Chondrocyte (in vitro differentiated cells): ENCODE measurements around the gene MFSD6. TPM values are rescaled to one million over a fixed set of nuclear protein-coding genes. Genes with fewer than 3 reads are reported as not detected.

Experiments used
- DNase-seq: peaks from one replicate; pipeline ENCODE4 v3.0.0; 2021; ENCODE audit warnings: mixed read lengths, low spot score
- H3K27ac Mint-ChIP-seq: one replicate; pipeline ENCODE4 v1.8.0; 2021; ENCODE audit warnings: mild to moderate bottlenecking, moderate library complexity, mixed read lengths; ENCODE audit not compliant: unreplicated experiment
- H3K27me3 Mint-ChIP-seq: 2 replicates; pipeline ENCODE4 v1.8.0; 2021; ENCODE audit warnings: low read depth, mixed read lengths
- H3K36me3 Mint-ChIP-seq: 2 replicates; pipeline ENCODE4 v1.8.0; 2021; ENCODE audit warnings: low read depth, mixed read lengths
- H3K4me1 Mint-ChIP-seq: 2 replicates; pipeline ENCODE4 v1.8.0; 2021; ENCODE audit warnings: low read depth, mild to moderate bottlenecking, mixed read lengths
- H3K4me3 Mint-ChIP-seq: one replicate; pipeline ENCODE4 v1.8.0; 2021; ENCODE audit warnings: mild to moderate bottlenecking, moderate library complexity, mixed read lengths; ENCODE audit not compliant: unreplicated experiment
- H3K9me3 Mint-ChIP-seq: 2 replicates; pipeline ENCODE4 v1.8.0; 2021; ENCODE audit warnings: low read depth, mixed read lengths
- total RNA-seq: library from RNA; stranded (reverse); gene quantifications from 3 replicates; pipeline ENCODE4 v1.2.1, GENCODE V29; 2021
- TF ChIP-seq, protein P1 (sequence below): fragments of 200-600 bp; sonication (generic); IDR thresholded peaks from 2 replicates; pipeline ENCODE4 v1.5.0; 2021; ENCODE audit warnings: antibody characterized with exemption, mild to moderate bottlenecking, moderate library complexity

Gene MFSD6
- total RNA-seq, 1 donor from 2014 or later, result 8.4 TPM

DNA sequence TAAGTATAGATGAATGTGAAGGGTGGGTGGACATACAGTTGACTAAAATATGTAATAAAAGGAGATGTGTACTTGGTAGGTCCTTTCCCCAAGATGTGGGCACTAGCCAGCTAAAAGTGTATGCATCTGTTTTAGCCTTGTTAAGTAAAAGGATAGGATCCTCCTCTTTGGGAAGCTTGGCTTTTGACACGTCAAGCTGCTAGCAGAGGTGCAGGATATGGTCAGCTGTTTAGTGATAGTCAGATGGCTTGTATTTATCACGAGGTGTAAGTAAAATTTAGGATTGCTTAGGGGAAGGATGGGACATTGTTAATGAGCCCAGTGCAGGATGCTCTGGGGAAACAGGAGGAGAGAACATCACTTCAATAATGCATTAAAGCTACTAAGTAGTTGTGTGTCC is 1.5 kb downstream of the MFSD6 start:
- peak overlapping the region; percentile 63 for H3K4me3 Mint-ChIP-seq
- no peaks in the 10 kb centered on the region for H3K27me3 Mint-ChIP-seq
- H3K4me1 Mint-ChIP-seq, result peaks cover 4% of the 10 kb centered on the region
- H3K27ac Mint-ChIP-seq, result no peak overlapping the region
- H3K36me3 Mint-ChIP-seq, result no peaks in the 10 kb centered on the region
- DNase-seq, result no peak
- TF ChIP-seq, protein P1, sequence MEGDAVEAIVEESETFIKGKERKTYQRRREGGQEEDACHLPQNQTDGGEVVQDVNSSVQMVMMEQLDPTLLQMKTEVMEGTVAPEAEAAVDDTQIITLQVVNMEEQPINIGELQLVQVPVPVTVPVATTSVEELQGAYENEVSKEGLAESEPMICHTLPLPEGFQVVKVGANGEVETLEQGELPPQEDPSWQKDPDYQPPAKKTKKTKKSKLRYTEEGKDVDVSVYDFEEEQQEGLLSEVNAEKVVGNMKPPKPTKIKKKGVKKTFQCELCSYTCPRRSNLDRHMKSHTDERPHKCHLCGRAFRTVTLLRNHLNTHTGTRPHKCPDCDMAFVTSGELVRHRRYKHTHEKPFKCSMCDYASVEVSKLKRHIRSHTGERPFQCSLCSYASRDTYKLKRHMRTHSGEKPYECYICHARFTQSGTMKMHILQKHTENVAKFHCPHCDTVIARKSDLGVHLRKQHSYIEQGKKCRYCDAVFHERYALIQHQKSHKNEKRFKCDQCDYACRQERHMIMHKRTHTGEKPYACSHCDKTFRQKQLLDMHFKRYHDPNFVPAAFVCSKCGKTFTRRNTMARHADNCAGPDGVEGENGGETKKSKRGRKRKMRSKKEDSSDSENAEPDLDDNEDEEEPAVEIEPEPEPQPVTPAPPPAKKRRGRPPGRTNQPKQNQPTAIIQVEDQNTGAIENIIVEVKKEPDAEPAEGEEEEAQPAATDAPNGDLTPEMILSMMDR, result no peak
- no peaks in the 10 kb centered on the region for H3K9me3 Mint-ChIP-seq

DNA sequence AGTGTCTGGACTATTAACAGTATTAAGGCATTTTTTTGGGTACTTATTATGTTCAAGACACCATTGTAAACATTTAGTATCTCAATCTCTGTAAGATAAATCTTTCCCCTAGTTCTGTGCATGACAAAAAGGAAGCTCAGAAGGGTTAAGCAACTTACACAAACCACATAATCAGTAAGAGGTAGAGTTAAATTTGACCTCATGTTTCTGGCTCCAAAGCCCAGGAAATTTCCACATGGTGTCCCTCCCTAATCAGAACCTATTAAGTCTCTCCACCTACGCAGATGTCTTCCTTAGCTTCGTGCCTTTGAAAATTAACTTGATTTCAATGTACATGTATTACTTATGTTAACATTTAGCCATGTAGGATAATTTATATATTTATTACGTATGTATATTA is 2.0 kb downstream of the MFSD6 start:
- Mint-ChIP-seq H3K27ac (no peak overlapping the region), H3K36me3 (no peaks in the 10 kb centered on the region), H3K4me1 (peaks cover 4% of the 10 kb centered on the region), H3K9me3 (no peaks in the 10 kb centered on the region), H3K27me3 (no peaks in the 10 kb centered on the region), H3K4me3 (no peak overlapping the region)
- TF ChIP-seq, protein P1, result no peak
- no peak for DNase-seq

DNA sequence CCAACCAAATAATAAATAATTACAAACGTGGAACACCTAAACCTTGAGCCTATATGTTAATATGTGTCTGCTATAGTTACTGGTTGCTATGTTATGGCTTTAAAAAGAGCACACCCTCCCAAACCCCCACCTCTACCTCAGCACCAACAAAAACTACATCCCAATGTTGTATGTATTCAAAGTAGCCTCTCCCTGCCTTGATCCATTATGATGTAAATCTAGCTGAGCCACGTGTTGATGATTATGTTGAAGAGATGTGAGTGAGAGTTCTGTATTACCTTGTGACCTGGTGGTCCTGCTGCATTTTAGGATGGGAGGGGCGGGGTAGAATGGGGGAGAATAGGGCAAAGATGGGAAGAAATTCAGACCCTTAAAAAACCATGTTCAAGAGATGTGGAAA is 4.8 kb downstream of the MFSD6 start:
- H3K27ac Mint-ChIP-seq, result no peak overlapping the region
- H3K4me1 Mint-ChIP-seq, result peaks cover 4% of the 10 kb centered on the region
- H3K9me3 Mint-ChIP-seq, result no peaks in the 10 kb centered on the region
- DNase-seq, result no peak
- TF ChIP-seq, protein P1, result no peak
- H3K27me3 Mint-ChIP-seq, result no peaks in the 10 kb centered on the region
- H3K36me3 Mint-ChIP-seq, result no peaks in the 10 kb centered on the region
- no peak overlapping the region for H3K4me3 Mint-ChIP-seq

DNA sequence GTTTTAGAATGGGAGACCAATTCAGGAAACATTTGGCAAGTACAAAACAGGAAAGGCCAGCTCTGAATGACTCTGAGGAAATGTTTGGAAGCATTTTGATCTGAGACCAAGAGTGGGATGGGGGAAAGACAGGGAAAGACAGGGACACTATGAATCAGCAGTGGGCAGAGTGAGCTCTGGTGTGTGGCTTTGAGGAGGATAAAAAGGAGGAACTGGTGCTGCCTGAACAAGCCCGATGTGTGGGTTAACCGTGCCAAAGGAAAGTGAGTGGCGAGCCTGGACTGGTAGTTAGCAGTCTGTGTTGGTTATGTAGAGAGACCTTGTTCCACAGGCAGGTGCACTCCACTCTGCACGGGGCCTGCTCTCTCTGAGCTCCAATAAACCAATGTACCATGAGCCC is 5.3 kb downstream of the MFSD6 start:
- Mint-ChIP-seq H3K4me3 (no peak overlapping the region), H3K27me3 (no peaks in the 10 kb centered on the region), H3K36me3 (no peaks in the 10 kb centered on the region), H3K27ac (no peak overlapping the region), H3K4me1 (peaks cover 4% of the 10 kb centered on the region), H3K9me3 (no peaks in the 10 kb centered on the region)
- no peak for DNase-seq
- TF ChIP-seq, protein P1, result no peak

DNA sequence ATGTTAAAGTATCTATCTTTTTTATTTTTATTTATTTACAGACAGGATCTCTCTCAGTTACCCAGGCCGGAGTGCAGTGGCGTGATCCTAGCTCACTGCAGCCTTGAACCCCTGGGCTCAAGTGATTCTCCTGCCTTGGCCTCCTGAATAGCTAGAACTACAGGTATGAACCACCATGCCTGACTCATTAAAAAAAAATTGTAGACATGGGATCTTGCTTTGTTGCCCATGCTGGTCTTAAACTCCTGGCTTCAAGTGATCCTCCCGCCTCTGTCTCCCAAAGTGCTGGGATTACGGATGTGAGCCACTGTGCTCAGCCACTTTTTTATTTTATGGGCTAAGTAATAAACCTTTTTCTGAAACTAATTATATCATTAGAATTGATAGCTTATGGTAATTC is 7.1 kb downstream of the MFSD6 start:
- Mint-ChIP-seq H3K4me3 (no peak overlapping the region), H3K27me3 (no peaks in the 10 kb centered on the region), H3K36me3 (no peaks in the 10 kb centered on the region), H3K9me3 (no peaks in the 10 kb centered on the region), H3K4me1 (no peaks in the 10 kb centered on the region), H3K27ac (no peak overlapping the region)
- TF ChIP-seq, protein P1, result no peak
- DNase-seq, result no peak
